HepG2 (cell line): ENCODE data around the gene HOXC5. TPM values are rescaled to one million over a fixed set of nuclear protein-coding genes. Genes with fewer than 3 reads are reported as not detected.

Experiments
- ADNP ChIP-seq: sonication (generic); formaldehyde crosslinking; IDR thresholded peaks from 2 replicates; pipeline ENCODE4 v1.4.0; 2020; ENCODE audit warnings: missing genetic modification reagents
- CEBPB ChIP-seq: IDR thresholded peaks from 2 replicates; pipeline ENCODE4 v1.6.1; 2011; ENCODE audit warnings: low read depth, low read length, improper control_type of control experiment, borderline replicate concordance
- FOXC1 ChIP-seq: sonication (generic); formaldehyde crosslinking; IDR thresholded peaks from 2 replicates; pipeline ENCODE4 v1.8.0; 2022; ENCODE audit warnings: mild to moderate bottlenecking, missing genetic modification reagents, borderline replicate concordance
- KDM6A ChIP-seq: IDR thresholded peaks from 2 replicates; pipeline ENCODE4 v1.6.1; 2016; ENCODE audit warnings: low read depth
- PTBP1 ChIP-seq: fragments of 200-400 bp; formaldehyde crosslinking; IDR thresholded peaks from 2 replicates; pipeline ENCODE4 v1.6.1; 2018; ENCODE audit warnings: low read length, low read depth; ENCODE audit not compliant: poor library complexity, severe bottlenecking
- ZNF790 ChIP-seq: sonication (generic); formaldehyde crosslinking; IDR thresholded peaks from 2 replicates; pipeline ENCODE4 v1.8.0; 2022; ENCODE audit warnings: missing genetic modification reagents, mild to moderate bottlenecking, borderline replicate concordance
- polyA plus RNA-seq, 8 experiments: library from polyadenylated mRNA; depleted of rRNA in 3 of 8; stranded (reverse) in 7 of 8; unstranded in 1 of 8; fragments of >200 nt; fragmentation: Illumina TruSeq in 4 of 8; extraction: Trizol in 4 of 8; gene quantifications; 2 replicates each; pipeline versions ENCODE4 v1.2.1 to v1.2.3, GENCODE V29; 2011 to 2016; ENCODE audit warnings: low read depth in 4 of 8, missing spikeins in 1 of 8, mixed read lengths in 1 of 8; ENCODE audit not compliant: insufficient read depth in 1 of 8
- total RNA-seq, 5 experiments: library from RNA; depleted of rRNA; stranded (reverse); fragments of >200 nt; fragmentation: Illumina TruSeq; extraction: Trizol; gene quantifications; 2 replicates each; pipeline ENCODE4 v1.2.3, GENCODE V29; 2016; ENCODE audit warnings: low read depth in 1 of 5
- TF ChIP-seq, protein P1 (sequence below): sonication (generic); formaldehyde crosslinking; conservative IDR thresholded peaks from 2 replicates; pipeline ENCODE4 v1.4.0; 2020; ENCODE audit warnings: missing genetic modification reagents
- TF ChIP-seq, protein P2 (sequence below): sonication (generic); formaldehyde crosslinking; IDR thresholded peaks from 2 replicates; pipeline ENCODE4; 2020; ENCODE audit warnings: missing genetic modification reagents, mild to moderate bottlenecking, borderline replicate concordance
- TF ChIP-seq, protein P3 (sequence below): sonication (generic); formaldehyde crosslinking; IDR thresholded peaks from 2 replicates; pipeline ENCODE4 v1.8.1; 2023; ENCODE audit warnings: mild to moderate bottlenecking, inconsistent platforms, moderate library complexity, missing genetic modification reagents, borderline replicate concordance

The HOXC5 gene
- total and polyA plus RNA-seq, 2 of the 13 experiments (the other 11 are each of a cell fraction or from before 2014, with no cell fraction given), result not detected

DNA sequence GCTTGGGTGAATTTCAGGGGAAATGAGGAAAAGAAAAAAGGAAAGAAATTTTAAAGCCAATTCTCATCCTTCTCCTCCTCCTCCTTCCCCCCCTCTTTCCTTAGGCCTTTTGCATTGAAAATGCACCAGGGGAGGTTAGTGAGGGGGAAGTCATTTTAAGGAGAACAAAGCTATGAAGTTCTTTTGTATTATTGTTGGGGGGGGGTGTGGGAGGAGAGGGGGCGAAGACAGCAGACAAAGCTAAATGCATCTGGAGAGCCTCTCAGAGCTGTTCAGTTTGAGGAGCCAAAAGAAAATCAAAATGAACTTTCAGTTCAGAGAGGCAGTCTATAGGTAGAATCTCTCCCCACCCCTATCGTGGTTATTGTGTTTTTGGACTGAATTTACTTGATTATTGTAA lies 22.7 kb downstream of the HOXC5 start (continued):
- TF ChIP-seq, protein P1, sequence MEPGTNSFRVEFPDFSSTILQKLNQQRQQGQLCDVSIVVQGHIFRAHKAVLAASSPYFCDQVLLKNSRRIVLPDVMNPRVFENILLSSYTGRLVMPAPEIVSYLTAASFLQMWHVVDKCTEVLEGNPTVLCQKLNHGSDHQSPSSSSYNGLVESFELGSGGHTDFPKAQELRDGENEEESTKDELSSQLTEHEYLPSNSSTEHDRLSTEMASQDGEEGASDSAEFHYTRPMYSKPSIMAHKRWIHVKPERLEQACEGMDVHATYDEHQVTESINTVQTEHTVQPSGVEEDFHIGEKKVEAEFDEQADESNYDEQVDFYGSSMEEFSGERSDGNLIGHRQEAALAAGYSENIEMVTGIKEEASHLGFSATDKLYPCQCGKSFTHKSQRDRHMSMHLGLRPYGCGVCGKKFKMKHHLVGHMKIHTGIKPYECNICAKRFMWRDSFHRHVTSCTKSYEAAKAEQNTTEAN, result no peak
- TF ChIP-seq, protein P2, sequence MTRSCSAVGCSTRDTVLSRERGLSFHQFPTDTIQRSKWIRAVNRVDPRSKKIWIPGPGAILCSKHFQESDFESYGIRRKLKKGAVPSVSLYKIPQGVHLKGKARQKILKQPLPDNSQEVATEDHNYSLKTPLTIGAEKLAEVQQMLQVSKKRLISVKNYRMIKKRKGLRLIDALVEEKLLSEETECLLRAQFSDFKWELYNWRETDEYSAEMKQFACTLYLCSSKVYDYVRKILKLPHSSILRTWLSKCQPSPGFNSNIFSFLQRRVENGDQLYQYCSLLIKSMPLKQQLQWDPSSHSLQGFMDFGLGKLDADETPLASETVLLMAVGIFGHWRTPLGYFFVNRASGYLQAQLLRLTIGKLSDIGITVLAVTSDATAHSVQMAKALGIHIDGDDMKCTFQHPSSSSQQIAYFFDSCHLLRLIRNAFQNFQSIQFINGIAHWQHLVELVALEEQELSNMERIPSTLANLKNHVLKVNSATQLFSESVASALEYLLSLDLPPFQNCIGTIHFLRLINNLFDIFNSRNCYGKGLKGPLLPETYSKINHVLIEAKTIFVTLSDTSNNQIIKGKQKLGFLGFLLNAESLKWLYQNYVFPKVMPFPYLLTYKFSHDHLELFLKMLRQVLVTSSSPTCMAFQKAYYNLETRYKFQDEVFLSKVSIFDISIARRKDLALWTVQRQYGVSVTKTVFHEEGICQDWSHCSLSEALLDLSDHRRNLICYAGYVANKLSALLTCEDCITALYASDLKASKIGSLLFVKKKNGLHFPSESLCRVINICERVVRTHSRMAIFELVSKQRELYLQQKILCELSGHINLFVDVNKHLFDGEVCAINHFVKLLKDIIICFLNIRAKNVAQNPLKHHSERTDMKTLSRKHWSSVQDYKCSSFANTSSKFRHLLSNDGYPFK (CRISPR knock-in tag), result no peak
- TF ChIP-seq CEBPB (no peak), KDM6A (CRISPR knock-in tag) (no peak), FOXC1 (no peak), PTBP1 (no peak), ADNP (CRISPR knock-in tag) (no peak), ZNF790 (CRISPR knock-in tag) (no peak)
- TF ChIP-seq, protein P3, sequence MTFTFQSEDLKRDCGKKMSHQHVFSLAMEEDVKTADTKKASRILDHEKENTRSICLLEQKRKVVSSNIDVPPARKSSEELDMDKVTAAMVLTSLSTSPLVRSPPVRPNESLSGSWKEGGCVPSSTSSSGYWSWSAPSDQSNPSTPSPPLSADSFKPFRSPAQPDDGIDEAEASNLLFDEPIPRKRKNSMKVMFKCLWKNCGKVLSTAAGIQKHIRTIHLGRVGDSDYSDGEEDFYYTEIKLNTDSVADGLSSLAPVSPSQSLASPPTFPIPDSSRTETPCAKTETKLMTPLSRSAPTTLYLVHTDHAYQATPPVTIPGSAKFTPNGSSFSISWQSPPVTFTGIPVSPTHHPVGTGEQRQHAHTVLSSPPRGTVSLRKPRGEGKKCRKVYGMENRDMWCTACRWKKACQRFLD (CRISPR knock-in tag), result no peak
